WERI-Rb-1 (cell line): Measurements from ENCODE around the gene POLR2E.

Source experiments
- DNase-seq: peaks from one replicate; pipeline ENCODE4 v3.0.0-alpha.2; 2020
- H3K27ac ChIP-seq: fragments of 250-450 bp; sonication (Bioruptor Pico); 2 replicates; pipeline ENCODE4 v1.5.1; 2020; ENCODE audit warnings: mild to moderate bottlenecking, moderate library complexity
- H3K27me3 ChIP-seq: fragments of 250-450 bp; sonication (Bioruptor Pico); 2 replicates; pipeline ENCODE4 v1.5.1; 2021; ENCODE audit warnings: mild to moderate bottlenecking, low read depth, moderate library complexity; ENCODE audit not compliant: insufficient read depth, severe bottlenecking
- H3K36me3 ChIP-seq: fragments of 250-450 bp; sonication (Bioruptor Pico); 2 replicates; pipeline ENCODE4 v1.5.1; 2020; ENCODE audit warnings: mild to moderate bottlenecking, moderate library complexity
- H3K4me3 ChIP-seq: 2 replicates; pipeline ENCODE4 v1.5.1; 2011; ENCODE audit warnings: low read depth, mild to moderate bottlenecking, control low read depth, low read length
- H3K9me3 ChIP-seq: fragments of 250-450 bp; sonication (Bioruptor Pico); 2 replicates; pipeline ENCODE4 v1.5.1; 2021; ENCODE audit warnings: mild to moderate bottlenecking, moderate library complexity; ENCODE audit not compliant: severe bottlenecking
- CTCF ChIP-seq: IDR thresholded peaks from 2 replicates; pipeline ENCODE4 v1.5.1; 2011; ENCODE audit warnings: low read depth, mild to moderate bottlenecking, control low read depth, inconsistent platforms, low read length

POLR2E gene

GRCh38 chr19:1102407-1103131, 7.4 kb upstream of the POLR2E start:
- no peak for TF ChIP-seq CTCF
- no peak for DNase-seq
- Histone ChIP-seq H3K27me3 (no peaks in the 10 kb centered on the region), H3K4me3 (no peak overlapping the region), H3K9me3 (peaks cover 2% of the 10 kb centered on the region), H3K36me3 (peaks cover 20% of the 10 kb centered on the region), H3K27ac (peak overlapping the region; percentile 33; the same call in 1 of the 2 replicates)

- H3K27ac ChIP-seq, result peak overlapping the region; percentile 66
- peaks cover 2% of the 10 kb centered on the region for H3K9me3 ChIP-seq
- no peaks in the 10 kb centered on the region for H3K27me3 ChIP-seq
- DNase-seq, result no peak
- H3K4me3 ChIP-seq, result no peak overlapping the region
- TF ChIP-seq CTCF, result no peak
- peaks cover 10% of the 10 kb centered on the region for H3K36me3 ChIP-seq
Observed at GRCh38 chr19:1101337-1101698, 6.1 kb upstream of the POLR2E start.

- Histone ChIP-seq H3K9me3 (peaks cover 2% of the 10 kb centered on the region), H3K27me3 (no peaks in the 10 kb centered on the region), H3K27ac (no peak overlapping the region), H3K36me3 (peaks cover 9% of the 10 kb centered on the region; the same call in 1 of the 2 replicates), H3K4me3 (no peak overlapping the region)
- DNase-seq, result no peak
- TF ChIP-seq CTCF, result no peak
Observed at GRCh38 chr19:1098177-1099051, 3.2 kb upstream of the POLR2E start.

- no peak overlapping the region for H3K4me3 ChIP-seq
- H3K9me3 ChIP-seq, result peaks cover 2% of the 10 kb centered on the region
- TF ChIP-seq CTCF, result no peak
- peaks cover 14% of the 10 kb centered on the region; the same call in 1 of the 2 replicates for H3K36me3 ChIP-seq
- no peak overlapping the region for H3K27ac ChIP-seq
- no peak for DNase-seq
- H3K27me3 ChIP-seq, result no peaks in the 10 kb centered on the region
Observed at GRCh38 chr19:1097810-1098176, 2.6 kb upstream of the POLR2E start.

- Histone ChIP-seq H3K27me3 (no peaks in the 10 kb centered on the region), H3K27ac (peak overlapping the region; percentile 78), H3K36me3 (peaks cover 37% of the 10 kb centered on the region), H3K9me3 (no peaks in the 10 kb centered on the region), H3K4me3 (peak overlapping the region; percentile 84)
- DNase-seq, result no peak
- no peak for TF ChIP-seq CTCF
Observed at GRCh38 chr19:1094655-1094977, 559 bp downstream of the POLR2E start.
